GM18520 (cell line): ENCODE data around the gene MCU.
"Not testable (repeated sequence)": the region's sequence is repeated elsewhere in the genome, so short reads cannot be mapped to it uniquely, and the experiment has no call there.

Experiments
- ATAC-seq: cut with Tn5 transposase; IDR thresholded peaks from one replicate; pipeline ENCODE4 v1.9.1; 2021; ENCODE audit not compliant: unreplicated experiment

Gene MCU

GRCh38 chr10:72729528-72729927 lies 37.6 kb downstream of the MCU start:
- ATAC-seq: no peak

DNA sequence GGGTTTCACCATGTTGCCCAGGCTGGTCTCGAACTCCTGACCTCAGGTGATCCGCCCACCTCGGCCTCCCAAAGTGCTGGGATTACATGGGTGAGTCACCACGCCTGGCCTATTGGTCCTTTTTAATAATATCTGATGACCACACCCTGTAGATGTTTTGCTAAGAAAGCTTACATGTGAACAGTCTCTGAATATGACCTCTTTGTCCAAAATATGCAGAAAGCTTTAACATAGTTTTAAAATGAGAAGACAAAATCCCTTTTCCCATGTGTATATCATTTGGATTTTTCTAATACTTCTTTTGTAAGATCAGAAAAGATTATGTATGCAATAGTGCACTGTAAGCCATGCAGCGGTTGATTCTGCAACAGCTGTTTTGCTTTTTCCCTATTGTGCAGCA lies 38.5 kb downstream of the MCU start:
- no peak for ATAC-seq

GRCh38 chr10:72731916-72732419 lies 40.0 kb downstream of the MCU start:
- ATAC-seq: no peak

DNA sequence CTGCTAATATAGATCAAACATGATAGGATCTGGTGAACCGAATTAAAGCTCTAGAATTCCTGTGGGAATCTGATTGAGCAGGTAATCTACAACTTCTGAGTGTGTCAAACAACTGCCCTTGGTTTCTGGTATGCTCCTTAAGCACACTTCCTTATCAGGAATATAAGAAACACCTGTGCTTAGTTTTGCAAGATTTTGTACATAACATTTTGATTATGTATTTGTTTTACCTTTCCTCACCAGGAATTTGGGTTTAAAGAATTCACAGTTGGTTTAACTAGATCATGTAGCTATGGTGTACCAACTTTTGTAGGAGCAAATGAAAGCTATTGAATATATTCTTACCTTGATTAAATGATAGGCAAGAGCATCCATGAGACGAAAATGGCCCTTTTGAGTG lies 40.6 kb downstream of the MCU start:
- no peak for ATAC-seq

DNA sequence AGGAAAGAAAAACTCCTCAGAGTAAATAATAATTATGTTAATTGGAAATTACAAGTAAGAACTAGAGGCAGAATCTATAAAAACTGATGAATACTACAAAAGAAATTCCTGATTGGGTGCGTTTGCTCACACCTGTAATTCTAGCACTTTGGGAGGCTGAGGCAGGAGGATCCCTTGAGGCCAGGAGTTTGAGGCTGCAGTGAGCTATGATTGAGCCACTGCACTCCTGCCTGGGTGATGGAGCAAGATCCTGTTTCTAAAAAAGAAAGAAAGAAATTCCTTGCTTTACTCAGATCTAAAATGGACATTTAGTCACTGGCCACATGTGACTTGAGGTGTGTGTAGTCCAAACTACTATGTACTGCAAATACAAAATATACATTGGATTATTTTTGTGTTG lies 42.0 kb downstream of the MCU start:
- ATAC-seq: no peak

DNA sequence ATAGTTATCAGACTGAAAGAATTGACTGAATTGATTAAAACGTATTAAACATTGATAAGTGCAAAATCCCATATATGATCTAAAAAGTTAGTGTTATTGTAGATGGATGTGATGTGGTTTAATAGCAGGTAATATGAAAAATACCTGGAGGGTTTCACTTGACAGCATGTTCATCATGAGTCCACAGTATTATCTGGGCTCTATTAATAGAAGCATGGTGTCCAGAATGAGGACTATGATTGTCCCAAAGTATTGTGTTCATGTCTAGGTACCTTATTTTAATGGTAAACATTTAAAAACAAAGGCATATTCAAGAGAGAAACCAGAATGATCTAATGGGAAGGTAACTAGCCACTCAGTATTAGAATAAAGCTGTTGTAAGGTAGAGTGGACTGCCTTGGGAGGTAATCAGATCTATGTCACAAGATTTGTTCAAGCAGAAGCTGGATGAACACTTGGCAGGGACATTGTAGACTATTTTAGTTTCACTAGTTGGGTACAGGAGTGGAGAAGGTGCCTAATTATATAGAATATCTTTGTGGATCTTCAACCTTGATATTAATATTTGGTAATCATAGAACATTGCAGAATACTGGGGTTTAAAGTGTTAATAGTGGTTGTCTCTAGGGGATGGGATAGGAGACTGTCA lies 43.5 kb downstream of the MCU start:
- no peak for ATAC-seq

GRCh38 chr10:72736176-72736827 lies 44.4 kb downstream of the MCU start:
- ATAC-seq: no peak

- ATAC-seq: no peak
These were observed 44.9 kb downstream of the MCU start for GRCh38 chr10:72736828-72737220.

GRCh38 chr10:72737357-72737756 lies 45.4 kb downstream of the MCU start:
- not testable (repeated sequence) for ATAC-seq

DNA sequence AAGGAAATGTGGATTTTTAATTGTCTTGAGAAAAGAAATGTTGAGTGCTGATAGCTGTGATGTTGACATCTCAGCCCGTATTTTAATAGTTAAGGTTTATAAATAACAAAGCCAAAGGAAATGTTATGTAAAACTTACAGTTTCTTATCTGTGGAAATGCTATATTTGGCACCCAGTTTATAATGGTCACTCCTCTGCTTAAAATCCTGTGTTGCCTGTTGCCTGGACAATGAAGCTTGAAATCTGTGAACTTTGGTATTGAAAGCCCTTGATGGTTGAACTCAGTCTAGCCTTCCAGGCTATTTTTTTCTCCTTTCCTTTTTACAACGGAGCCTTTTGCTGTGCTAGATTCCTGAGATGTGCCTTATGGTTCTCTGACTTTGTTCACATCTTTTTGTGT lies 46.5 kb downstream of the MCU start:
- no peak for ATAC-seq

DNA sequence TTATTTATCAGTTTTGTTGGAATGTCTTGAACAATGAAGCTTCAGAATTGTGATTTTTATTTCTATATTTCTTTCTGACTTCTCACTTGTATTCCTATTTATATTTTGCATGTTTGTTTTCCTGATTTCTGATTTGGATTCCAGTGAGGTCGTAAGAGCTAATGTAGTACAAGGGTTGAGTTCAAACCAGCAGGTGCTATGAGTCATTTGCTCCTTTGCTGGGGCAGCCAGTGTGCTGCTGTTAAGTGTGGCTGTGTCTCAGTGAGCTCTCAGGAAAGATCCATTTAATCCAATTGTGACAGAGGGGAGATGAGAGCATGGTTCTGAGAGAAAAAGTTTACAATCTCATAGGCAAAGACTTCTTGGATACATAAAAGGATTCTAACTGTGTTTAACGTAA lies 48.6 kb downstream of the MCU start:
- ATAC-seq: no peak

DNA sequence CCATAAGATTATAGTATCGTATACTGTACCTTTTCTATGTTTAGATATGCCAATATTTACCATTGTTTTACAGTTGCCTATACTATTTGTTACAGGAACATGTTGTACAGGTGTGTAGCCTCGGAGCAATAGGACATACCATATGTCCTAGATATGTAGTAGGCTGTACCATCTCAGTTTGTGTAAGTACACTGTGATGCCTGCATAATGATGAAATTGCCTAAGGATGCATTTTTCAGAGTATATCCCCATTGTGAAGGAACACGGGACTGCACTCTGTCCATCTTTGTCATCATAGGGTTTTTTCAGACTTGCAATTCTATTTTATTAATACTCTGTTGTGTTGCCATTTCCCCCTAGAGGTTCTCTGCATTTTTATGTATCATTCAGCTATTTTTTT lies 50.1 kb downstream of the MCU start:
- ATAC-seq: no peak

DNA sequence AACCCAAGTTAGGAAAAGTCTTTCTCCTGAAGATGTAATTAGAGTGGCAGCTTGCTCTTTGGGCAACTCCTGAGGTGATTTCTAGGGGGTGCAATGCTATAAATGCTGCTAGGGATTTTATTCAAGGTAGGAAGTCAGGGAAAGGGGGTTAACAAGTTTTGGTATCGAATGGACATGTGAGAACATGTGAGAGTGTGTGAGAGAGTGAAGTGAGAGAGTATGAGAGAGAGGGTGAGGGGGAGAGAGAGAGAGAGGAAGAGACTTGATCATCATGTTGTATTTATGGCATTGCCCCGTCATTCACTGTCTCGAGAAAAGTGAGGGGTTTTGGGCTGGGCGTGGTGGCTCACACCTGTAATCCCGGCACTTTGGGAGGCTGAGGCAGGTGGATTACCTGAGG lies 50.9 kb downstream of the MCU start:
- ATAC-seq: no peak

DNA sequence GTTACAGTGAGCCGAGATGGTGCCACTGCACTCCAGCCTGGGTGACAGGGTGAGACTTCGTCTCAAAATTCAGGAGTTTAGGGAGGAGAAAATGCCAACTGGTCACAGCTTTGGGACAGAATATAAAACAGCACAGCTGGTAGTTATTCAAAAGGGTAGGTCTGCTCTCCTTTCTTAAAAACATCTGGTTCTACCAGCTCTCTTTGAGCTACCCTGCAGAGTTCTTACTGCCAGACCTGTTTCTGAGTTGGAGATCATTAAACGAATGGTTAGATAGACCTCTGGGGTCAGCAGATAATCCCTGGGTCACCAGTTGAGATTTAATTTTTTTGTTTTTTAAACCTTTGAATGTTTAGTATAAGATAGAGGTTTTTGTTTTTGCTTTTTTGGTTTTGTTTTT lies 52.6 kb downstream of the MCU start:
- ATAC-seq: no peak

GRCh38 chr10:72746426-72747363 lies 54.8 kb downstream of the MCU start:
- no peak for ATAC-seq

DNA sequence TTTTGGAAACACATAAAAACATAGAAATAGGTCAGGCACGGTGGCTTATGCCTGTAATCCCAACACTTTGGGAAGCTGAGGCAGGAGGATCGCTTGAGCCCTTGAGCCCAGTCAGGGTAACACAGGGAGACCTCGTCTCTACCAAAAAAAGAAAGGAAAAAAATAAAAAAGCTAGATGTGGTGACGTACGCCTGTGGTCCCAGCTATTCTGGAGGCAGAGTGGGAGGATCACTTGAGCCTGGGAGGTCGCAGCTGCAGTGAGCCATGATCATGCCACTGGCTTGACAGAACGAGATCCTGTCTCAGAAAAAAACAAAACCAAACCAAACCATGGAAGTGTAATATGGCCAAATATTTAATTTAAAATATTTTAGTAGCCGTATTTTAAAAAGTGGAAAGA lies 55.6 kb downstream of the MCU start:
- no peak for ATAC-seq

DNA sequence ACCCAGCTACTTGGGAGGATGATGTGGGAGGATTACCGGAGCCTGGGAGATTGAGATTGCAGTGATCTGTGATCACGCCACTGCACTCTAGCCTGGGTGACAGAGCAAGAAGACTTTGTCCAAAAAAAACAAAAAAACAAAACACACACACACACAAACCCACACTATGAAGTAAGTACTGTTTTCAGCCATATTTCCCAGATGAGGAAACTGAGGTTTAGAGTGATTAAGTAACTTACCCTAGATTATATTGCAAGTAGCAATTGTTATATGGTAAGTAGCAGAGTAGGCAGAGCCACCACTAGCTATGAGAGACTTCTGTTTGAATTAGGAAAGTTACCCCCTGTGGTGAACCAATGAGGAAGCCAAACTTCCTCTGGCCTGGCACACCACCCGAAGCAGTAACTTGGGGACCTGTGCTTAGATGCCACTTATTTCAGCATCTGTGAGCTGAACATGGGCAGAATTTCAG lies 61.9 kb downstream of the MCU start:
- no peak for ATAC-seq

DNA sequence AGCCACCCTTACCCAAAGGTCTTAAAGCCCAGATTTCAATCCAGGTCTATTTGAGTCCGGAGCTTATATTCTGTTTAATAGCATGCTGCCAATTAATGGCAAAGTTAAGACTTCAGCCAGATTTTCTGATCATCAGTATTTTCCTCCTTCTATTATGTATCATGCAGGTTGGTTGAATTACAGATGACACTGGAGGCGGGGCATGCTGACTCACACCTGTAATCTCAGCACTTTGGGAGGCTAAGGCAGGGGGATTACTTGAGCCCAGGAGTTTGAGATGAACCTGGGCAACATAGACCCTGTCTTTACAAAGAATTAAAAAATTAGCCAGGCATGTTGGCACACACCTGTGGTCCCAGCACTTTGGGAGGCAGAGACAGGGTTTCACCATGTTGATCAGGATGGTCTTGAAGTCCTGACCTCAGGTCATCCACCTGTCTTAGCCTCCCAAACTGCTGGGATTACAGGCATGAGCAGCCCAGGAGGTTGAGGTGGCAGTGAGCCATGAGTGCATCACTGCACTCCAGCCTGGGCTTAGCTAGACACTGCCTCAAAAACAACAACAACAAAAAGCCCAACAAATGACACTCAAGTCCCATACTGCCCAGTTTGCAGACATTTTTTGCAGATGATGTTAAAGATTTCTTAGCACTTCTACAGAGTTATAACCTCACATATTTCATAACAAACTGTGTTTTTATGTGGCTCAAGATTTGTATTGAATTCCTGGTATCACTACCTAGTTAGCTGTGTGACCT lies 62.5 kb downstream of the MCU start:
- ATAC-seq: no peak

DNA sequence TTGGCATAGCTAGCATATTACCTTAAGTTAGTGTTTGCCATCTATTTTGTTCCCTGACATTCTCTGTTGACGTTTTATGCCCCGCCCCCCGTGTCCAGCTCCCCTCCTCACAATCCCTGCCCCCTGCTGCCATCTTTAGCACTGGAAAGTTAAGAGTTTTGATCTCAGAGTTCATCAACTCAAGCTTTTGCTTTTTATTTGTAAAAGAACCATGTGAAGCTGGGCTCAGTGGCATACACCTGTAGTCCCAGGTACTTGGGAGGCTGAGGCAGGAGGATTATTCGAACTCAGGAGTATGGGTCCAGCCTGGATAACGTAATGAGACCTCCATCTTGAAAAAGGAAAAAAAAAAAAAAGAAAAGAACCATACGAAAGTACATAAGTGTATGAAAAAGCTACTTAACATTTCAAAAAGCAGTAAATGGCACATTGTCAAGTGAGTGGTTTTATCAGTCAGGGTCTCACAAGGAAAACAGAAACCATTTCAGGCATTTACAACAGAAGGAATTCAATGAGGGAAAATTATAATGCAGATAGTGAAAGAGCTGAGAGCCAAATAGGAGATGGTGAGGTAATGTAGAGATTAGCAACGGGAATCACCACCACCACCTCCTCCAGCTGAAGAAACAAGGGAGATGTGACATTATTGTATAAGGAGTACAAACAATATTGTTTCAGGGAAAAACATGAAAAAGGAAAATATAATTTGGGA lies 64.9 kb downstream of the MCU start:
- ATAC-seq: no peak

DNA sequence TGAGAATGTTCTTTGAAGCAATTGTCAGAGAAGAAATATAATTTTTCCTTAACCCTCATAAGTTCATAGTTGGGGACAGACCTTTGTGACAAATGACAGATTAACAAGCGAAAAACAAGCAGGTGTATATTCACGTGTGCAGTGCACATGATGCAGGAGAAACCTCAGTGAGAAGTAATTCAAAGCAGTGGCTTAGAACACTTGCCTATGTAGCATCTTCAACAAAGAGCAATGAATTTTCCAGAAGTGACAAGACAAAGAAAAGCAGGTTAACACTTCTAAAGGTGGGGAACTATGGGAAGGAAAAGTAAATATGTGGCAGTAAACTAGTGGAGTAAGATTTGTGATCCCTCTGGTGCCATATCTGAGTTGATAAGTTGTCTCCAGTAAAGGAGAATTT lies 65.8 kb downstream of the MCU start:
- no peak for ATAC-seq
